HuH-7.5 (cell line): ENCODE measurements around the gene NPHP4.

Experiments used
- DNase-seq: peaks from one replicate; pipeline ENCODE4 v3.0.0; 2011; ENCODE audit warnings: low spot score

NPHP4 gene

GRCh38 chr1:5891736-5892135 is 100.5 kb downstream of the NPHP4 start:
- DNase-seq = no peak

- no peak for DNase-seq
Observed at GRCh38 chr1:5891137-5891536, 101.1 kb downstream of the NPHP4 start.

- no peak for DNase-seq
Observed at GRCh38 chr1:5890346-5891106, 101.7 kb downstream of the NPHP4 start.

- no peak for DNase-seq
Observed at GRCh38 chr1:5889901-5890300, 102.3 kb downstream of the NPHP4 start.

- no peak for DNase-seq
Observed at GRCh38 chr1:5889462-5889861, 102.8 kb downstream of the NPHP4 start.

GRCh38 chr1:5888606-5889211 is 103.5 kb downstream of the NPHP4 start:
- DNase-seq = no peak

- no peak for DNase-seq
Observed at GRCh38 chr1:5887971-5888361, 104.3 kb downstream of the NPHP4 start.

GRCh38 chr1:5887349-5887970 is 104.8 kb downstream of the NPHP4 start:
- no peak for DNase-seq

- DNase-seq = no peak
Observed at GRCh38 chr1:5886541-5887348, 105.5 kb downstream of the NPHP4 start.

- DNase-seq = no peak
Observed at GRCh38 chr1:5886140-5886483, 106.1 kb downstream of the NPHP4 start.

GRCh38 chr1:5885471-5886139 is 106.6 kb downstream of the NPHP4 start:
- DNase-seq = no peak

GRCh38 chr1:5884110-5884509 is 108.1 kb downstream of the NPHP4 start:
- no peak for DNase-seq

- DNase-seq = no peak
Observed at GRCh38 chr1:5883129-5884048, 108.8 kb downstream of the NPHP4 start.

- no peak for DNase-seq
Observed at GRCh38 chr1:5882367-5883128, 109.7 kb downstream of the NPHP4 start.

GRCh38 chr1:5881526-5882222 is 110.6 kb downstream of the NPHP4 start:
- DNase-seq = no peak

GRCh38 chr1:5880630-5881405 is 111.4 kb downstream of the NPHP4 start:
- no peak for DNase-seq

GRCh38 chr1:5879421-5879820 is 112.8 kb downstream of the NPHP4 start:
- DNase-seq = no peak

- DNase-seq = no peak
Observed at GRCh38 chr1:5878971-5879370, 113.3 kb downstream of the NPHP4 start.
